ENCODE data around the gene STAT1.

DNA sequence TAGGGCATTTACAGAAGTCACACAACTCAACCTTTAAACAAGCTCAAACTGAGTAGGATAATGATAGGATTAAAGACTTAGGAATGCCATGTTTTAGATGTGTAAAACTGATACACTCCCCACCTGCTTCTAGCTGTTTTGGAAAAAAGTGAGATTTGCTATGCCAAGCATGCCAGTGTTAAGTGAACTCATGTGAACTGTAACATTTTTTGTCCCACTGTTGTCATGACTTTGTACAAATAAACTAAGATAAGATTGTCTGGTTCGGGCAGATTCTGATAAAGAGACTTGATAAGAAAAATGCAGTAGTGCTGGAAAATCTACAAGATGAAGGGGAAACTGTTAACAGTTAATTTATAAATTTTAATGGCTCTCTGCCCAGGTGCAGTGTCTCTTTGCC, 66.8 kb downstream of the STAT1 start:
- TF ChIP-seq SIN3A (IDR thresholded peaks at IDR 0.05; ENCODE audit: low read depth) (no peak), POLR2AphosphoS5 (IDR thresholded peaks at IDR 0.05; ENCODE audit: low read depth, low read length) (no peak), RAD21 (IDR thresholded peaks at IDR 0.05; ENCODE audit: low read depth) (no peak)

Data from HCT116 (cell line).